ENCODE results near the gene CHCHD6.

DNA sequence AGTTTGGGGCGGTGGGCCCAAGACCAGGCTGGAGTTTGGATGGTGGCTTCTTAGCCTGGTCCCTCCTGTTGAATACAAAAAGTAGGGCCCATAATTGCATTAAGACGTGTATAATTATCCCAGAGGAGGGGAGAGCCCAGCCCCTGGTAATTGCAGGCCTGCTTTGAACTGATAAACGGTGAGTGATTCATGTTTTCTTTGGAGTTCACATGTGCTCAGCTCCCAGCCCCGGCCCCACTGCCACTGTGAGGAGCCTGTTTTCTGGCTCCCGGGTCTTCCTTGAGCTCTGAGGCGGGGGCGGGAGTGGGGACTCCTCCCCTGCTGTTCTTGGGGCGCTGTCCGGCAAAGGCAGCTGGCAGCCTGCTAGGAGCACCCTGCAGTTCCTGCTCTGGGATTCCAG, 282.0 kb downstream of the CHCHD6 start:
- TF ChIP-seq, protein P1, sequence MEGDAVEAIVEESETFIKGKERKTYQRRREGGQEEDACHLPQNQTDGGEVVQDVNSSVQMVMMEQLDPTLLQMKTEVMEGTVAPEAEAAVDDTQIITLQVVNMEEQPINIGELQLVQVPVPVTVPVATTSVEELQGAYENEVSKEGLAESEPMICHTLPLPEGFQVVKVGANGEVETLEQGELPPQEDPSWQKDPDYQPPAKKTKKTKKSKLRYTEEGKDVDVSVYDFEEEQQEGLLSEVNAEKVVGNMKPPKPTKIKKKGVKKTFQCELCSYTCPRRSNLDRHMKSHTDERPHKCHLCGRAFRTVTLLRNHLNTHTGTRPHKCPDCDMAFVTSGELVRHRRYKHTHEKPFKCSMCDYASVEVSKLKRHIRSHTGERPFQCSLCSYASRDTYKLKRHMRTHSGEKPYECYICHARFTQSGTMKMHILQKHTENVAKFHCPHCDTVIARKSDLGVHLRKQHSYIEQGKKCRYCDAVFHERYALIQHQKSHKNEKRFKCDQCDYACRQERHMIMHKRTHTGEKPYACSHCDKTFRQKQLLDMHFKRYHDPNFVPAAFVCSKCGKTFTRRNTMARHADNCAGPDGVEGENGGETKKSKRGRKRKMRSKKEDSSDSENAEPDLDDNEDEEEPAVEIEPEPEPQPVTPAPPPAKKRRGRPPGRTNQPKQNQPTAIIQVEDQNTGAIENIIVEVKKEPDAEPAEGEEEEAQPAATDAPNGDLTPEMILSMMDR (IDR thresholded peaks at IDR 0.05), result no peak
- TF ChIP-seq RELA (CRISPR knock-in tag; IDR thresholded peaks at IDR 0.05; ENCODE audit: borderline replicate concordance) (no peak), SMAD4 (CRISPR knock-in tag; IDR thresholded peaks at IDR 0.05) (no peak), SP1 (CRISPR knock-in tag; conservative IDR thresholded peaks at IDR 0.05) (no peak), ELF4 (CRISPR knock-in tag; IDR thresholded peaks at IDR 0.05; ENCODE audit: low read depth) (no peak), ZNF423 (CRISPR knock-in tag; IDR thresholded peaks at IDR 0.05) (no peak), TEAD1 (CRISPR knock-in tag; IDR thresholded peaks at IDR 0.05) (no peak)
- TF ChIP-seq, protein P2, sequence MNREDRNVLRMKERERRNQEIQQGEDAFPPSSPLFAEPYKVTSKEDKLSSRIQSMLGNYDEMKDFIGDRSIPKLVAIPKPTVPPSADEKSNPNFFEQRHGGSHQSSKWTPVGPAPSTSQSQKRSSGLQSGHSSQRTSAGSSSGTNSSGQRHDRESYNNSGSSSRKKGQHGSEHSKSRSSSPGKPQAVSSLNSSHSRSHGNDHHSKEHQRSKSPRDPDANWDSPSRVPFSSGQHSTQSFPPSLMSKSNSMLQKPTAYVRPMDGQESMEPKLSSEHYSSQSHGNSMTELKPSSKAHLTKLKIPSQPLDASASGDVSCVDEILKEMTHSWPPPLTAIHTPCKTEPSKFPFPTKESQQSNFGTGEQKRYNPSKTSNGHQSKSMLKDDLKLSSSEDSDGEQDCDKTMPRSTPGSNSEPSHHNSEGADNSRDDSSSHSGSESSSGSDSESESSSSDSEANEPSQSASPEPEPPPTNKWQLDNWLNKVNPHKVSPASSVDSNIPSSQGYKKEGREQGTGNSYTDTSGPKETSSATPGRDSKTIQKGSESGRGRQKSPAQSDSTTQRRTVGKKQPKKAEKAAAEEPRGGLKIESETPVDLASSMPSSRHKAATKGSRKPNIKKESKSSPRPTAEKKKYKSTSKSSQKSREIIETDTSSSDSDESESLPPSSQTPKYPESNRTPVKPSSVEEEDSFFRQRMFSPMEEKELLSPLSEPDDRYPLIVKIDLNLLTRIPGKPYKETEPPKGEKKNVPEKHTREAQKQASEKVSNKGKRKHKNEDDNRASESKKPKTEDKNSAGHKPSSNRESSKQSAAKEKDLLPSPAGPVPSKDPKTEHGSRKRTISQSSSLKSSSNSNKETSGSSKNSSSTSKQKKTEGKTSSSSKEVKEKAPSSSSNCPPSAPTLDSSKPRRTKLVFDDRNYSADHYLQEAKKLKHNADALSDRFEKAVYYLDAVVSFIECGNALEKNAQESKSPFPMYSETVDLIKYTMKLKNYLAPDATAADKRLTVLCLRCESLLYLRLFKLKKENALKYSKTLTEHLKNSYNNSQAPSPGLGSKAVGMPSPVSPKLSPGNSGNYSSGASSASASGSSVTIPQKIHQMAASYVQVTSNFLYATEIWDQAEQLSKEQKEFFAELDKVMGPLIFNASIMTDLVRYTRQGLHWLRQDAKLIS (CRISPR knock-in tag; IDR thresholded peaks at IDR 0.05; ENCODE audit: borderline replicate concordance), result no peak
- TF ChIP-seq, protein P3, sequence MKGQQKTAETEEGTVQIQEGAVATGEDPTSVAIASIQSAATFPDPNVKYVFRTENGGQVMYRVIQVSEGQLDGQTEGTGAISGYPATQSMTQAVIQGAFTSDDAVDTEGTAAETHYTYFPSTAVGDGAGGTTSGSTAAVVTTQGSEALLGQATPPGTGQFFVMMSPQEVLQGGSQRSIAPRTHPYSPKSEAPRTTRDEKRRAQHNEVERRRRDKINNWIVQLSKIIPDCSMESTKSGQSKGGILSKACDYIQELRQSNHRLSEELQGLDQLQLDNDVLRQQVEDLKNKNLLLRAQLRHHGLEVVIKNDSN (CRISPR knock-in tag; IDR thresholded peaks at IDR 0.05), result no peak
- TF ChIP-seq, protein P4, sequence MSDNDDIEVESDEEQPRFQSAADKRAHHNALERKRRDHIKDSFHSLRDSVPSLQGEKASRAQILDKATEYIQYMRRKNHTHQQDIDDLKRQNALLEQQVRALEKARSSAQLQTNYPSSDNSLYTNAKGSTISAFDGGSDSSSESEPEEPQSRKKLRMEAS (CRISPR knock-in tag; IDR thresholded peaks at IDR 0.05), result no peak

All from WTC11 (cell line).